Thyroid gland (tissue), 4 donors: ENCODE measurements around the gene FGD3. TPM values are rescaled to one million over a fixed set of nuclear protein-coding genes. Genes with fewer than 3 reads are reported as not detected.

Experiments
- DNase-seq, 2 donors: peaks; one replicate each; pipeline ENCODE4 v3.0.0-alpha.2; 2019
- H3K27ac ChIP-seq, 3 donors: fragments of 200-600 bp; sonication (generic); 1 replicate in 2 of 3; 2 replicates in 1 of 3; pipeline ENCODE4 v1.5.1; 2016 to 2019; ENCODE audit warnings: mild to moderate bottlenecking in 1 of 3, moderate library complexity in 1 of 3
- H3K27me3 ChIP-seq: fragments of 200-600 bp; sonication (generic); one replicate; pipeline ENCODE4 v1.5.1; 2019
- H3K36me3 ChIP-seq, 2 donors: fragments of 200-600 bp; sonication (generic); one replicate each; pipeline ENCODE4 v1.5.1; 2016 to 2019
- H3K4me1 ChIP-seq, 2 donors: fragments of 200-600 bp; sonication (generic); one replicate each; pipeline ENCODE4 v1.5.1; 2017 to 2019
- H3K4me3 ChIP-seq, 3 donors: fragments of 200-600 bp; sonication (generic); replicated peaks in 1 of 3; 1 replicate in 2 of 3; 2 replicates in 1 of 3; pipeline ENCODE4 v1.5.1; 2016; ENCODE audit warnings: mild to moderate bottlenecking in 1 of 3
- H3K9me3 ChIP-seq: fragments of 200-600 bp; sonication (generic); one replicate; pipeline ENCODE4 v1.5.1; 2017
- POLR2A ChIP-seq, 2 donors: fragments of 450-650 bp; IDR thresholded peaks; one replicate each; pipeline ENCODE4 v1.6.1; 2017; ENCODE audit warnings: antibody characterized with exemption in 2 of 2, mild to moderate bottlenecking in 2 of 2, moderate library complexity in 1 of 2
- WGBS, 2 donors: methylation state at CpG; one replicate each; pipeline ENCODE4 v1.1.5; 2017; 5-methylcytosine and 5-hydroxymethylcytosine counted together
- intact Hi-C: fragments of 100-400 bp; cut with DNase I; formaldehyde crosslinking; loops from one replicate; pipeline ENCODE4 v1.15.1; 2023
- total RNA-seq, 4 donors: library from RNA; depleted of rRNA; stranded (reverse); fragments of >200 nt; gene quantifications; one replicate each; pipeline ENCODE4 v1.2.3, GENCODE V29; 2016
- TF ChIP-seq, protein P1 (sequence below), 6 experiments: fragments of 200-600 bp in 3 of 6; fragments of 450-650 bp in 3 of 6; sonication (generic) in 3 of 6; IDR thresholded peaks; one replicate each; pipeline ENCODE4 v1.5.1; 2016 to 2019; ENCODE audit warnings: antibody characterized with exemption in 6 of 6, mild to moderate bottlenecking in 2 of 6, inconsistent platforms in 1 of 6, moderate library complexity in 1 of 6

Gene FGD3
- total RNA-seq, 4 donors from 2014 or later: 5.2 to 6.6 (median 5.6) TPM

DNA sequence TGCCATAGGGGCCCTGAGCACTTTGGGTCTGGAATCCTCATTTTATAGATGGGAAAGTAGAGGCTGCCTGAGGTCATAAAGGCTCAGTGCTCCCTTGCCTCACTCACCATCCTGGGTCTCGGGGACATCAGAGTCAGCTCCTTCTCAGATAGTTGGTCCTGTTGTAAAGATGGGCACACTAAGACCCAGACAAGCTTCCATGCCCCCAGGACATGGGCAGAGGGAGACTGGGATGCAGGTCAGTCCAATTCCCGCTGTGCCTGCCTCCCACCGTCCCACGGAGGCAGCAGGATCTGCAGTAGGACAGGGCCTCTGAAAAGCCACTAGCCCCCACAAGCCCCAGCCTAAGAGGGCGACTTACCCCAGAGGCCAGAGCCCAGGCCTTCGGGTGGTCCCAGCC, 92.1 kb downstream of the FGD3 start:
- TF ChIP-seq, protein P1, sequence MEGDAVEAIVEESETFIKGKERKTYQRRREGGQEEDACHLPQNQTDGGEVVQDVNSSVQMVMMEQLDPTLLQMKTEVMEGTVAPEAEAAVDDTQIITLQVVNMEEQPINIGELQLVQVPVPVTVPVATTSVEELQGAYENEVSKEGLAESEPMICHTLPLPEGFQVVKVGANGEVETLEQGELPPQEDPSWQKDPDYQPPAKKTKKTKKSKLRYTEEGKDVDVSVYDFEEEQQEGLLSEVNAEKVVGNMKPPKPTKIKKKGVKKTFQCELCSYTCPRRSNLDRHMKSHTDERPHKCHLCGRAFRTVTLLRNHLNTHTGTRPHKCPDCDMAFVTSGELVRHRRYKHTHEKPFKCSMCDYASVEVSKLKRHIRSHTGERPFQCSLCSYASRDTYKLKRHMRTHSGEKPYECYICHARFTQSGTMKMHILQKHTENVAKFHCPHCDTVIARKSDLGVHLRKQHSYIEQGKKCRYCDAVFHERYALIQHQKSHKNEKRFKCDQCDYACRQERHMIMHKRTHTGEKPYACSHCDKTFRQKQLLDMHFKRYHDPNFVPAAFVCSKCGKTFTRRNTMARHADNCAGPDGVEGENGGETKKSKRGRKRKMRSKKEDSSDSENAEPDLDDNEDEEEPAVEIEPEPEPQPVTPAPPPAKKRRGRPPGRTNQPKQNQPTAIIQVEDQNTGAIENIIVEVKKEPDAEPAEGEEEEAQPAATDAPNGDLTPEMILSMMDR (IDR thresholded peaks at IDR 0.05): no peak
- no peak for TF ChIP-seq POLR2A (IDR thresholded peaks at IDR 0.05)
- H3K9me3 ChIP-seq: no peaks in the 10 kb centered on the region
- H3K27me3 ChIP-seq: no peaks in the 10 kb centered on the region
- no peak for DNase-seq
- intact Hi-C loops: no loop called here
- H3K36me3 ChIP-seq: no peaks in the 10 kb centered on the region
- WGBS, 2 donors: 80 to 98% methylated on average over 6 of the region's 6 CpGs
- no peak overlapping the region for H3K27ac ChIP-seq
- no peak overlapping the region for H3K4me3 ChIP-seq
- no peaks in the 10 kb centered on the region for H3K4me1 ChIP-seq

DNA sequence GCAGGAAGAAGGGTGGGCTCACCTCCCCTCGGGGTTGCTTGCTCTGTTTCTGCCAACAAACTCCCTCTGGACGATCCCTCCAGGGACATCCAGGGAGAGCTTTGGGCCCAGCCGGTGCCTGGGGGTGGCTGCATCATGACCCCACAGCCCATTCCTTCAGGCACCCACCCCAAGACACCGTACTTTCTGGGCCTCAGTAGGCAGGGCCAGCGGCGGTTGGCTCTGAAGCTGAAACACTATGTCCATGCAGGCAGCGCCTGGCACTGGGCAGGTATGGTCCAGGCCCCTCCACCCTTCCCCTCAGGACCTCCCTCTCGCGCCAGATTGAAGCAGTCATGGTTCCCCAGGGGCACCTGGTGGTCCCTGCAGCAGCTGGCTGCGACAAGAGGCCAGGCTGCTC, 92.7 kb downstream of the FGD3 start:
- 95% methylated on average over 4 to 7 of the region's 10 CpGs for WGBS, 2 donors
- Histone ChIP-seq H3K27ac (no peak overlapping the region), H3K9me3 (no peaks in the 10 kb centered on the region), H3K27me3 (no peaks in the 10 kb centered on the region), H3K36me3 (no peaks in the 10 kb centered on the region), H3K4me3 (no peak overlapping the region), H3K4me1 (no peaks in the 10 kb centered on the region)
- no peak for TF ChIP-seq POLR2A (IDR thresholded peaks at IDR 0.05)
- TF ChIP-seq, protein P1 (IDR thresholded peaks at IDR 0.05): no peak
- no peak for DNase-seq
- intact Hi-C loops: no loop called here

DNA sequence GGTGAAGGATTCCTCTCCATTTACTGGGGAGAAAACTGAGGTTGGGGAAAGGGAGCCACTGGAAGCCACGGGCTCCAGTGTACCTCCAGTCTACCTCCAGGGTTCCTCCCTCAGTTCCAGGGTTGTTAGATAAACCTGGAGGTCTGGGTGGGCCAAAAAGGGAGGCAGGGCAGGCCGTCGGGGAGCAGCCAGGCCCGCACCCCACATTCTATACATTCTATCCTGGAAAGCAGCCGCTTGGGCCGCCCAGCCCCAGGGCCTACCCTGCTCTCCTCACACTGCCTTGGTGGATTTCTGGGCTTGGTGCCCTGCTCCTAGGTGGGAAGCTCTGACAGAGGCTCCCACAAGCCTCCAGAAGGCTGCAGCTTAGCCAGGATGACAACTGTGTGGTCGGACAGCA, 93.1 kb downstream of the FGD3 start:
- H3K4me3 ChIP-seq: no peak overlapping the region
- TF ChIP-seq POLR2A (IDR thresholded peaks at IDR 0.05): no peak
- TF ChIP-seq, protein P1 (IDR thresholded peaks at IDR 0.05): no peak
- no peaks in the 10 kb centered on the region for H3K36me3 ChIP-seq
- no peaks in the 10 kb centered on the region for H3K4me1 ChIP-seq
- WGBS, 2 donors: 79 to 95% methylated on average over 4 to 7 of the region's 7 CpGs
- no peak overlapping the region for H3K27ac ChIP-seq
- DNase-seq: no peak
- no peaks in the 10 kb centered on the region for H3K27me3 ChIP-seq
- intact Hi-C loops: no loop called here
- no peaks in the 10 kb centered on the region for H3K9me3 ChIP-seq

DNA sequence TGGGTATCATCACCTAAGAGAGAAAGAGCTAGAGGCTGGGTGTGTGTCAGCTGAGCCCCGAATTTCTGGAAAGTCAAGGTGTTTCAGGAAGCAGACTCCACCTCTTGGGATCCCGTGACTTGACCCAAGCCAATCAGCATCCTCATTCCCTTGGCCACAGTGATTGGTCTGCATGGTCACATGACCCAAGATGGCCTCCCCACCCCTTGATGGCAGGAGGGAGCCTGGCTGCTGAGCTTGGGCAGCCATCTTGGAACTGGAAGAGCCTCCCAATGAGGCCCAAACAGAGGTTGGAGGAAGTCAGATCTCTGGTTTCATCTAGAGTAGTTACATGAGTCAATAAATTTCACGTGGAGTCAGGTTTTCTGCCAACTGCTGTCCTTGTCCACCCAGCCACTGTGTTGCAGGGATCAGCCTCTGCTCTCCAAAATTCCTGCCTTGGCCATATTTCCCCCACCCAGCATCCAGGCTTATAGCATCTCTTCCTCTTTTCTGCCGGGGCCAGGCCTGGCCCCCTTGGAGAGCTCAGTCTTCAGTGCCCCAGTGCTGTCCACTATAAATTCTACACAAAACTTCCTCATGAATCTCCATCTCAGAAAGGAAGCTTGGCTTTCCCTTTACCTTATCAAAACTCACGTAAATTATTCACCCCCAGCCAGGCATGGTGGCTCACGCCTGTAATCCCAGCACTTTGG, 93.9 kb downstream of the FGD3 start:
- Histone ChIP-seq H3K27me3 (no peaks in the 10 kb centered on the region), H3K27ac (no peak overlapping the region), H3K4me1 (no peaks in the 10 kb centered on the region), H3K9me3 (no peaks in the 10 kb centered on the region), H3K4me3 (no peak overlapping the region), H3K36me3 (no peaks in the 10 kb centered on the region)
- intact Hi-C loops: no loop called here
- 93 to 99% methylated on average over 6 of the region's 6 CpGs for WGBS, 2 donors
- DNase-seq: no peak
- no peak for TF ChIP-seq POLR2A (IDR thresholded peaks at IDR 0.05)
- TF ChIP-seq, protein P1 (IDR thresholded peaks at IDR 0.05): no peak

DNA sequence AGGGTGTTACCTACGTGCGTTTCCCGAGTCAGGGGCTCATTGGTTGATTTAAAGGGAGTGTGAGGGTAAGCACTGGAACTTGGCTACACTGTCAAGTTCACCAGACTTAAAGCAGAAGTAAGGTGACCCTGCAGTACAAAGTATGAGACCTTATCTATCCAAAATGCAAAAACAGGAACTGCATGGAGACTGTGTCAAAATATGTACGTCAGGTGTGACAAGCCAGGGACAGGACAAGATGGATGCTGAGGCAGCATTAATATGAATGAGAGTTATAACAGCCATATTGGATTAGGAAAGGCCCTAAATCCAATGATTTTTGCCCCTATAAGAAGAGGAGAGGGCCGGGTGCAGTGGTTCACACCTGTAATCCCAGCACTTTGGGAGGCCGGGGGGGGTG, 95.8 kb downstream of the FGD3 start:
- Histone ChIP-seq H3K27ac (no peak overlapping the region), H3K36me3 (no peaks in the 10 kb centered on the region), H3K4me3 (no peak overlapping the region), H3K27me3 (no peaks in the 10 kb centered on the region), H3K4me1 (no peaks in the 10 kb centered on the region), H3K9me3 (no peaks in the 10 kb centered on the region)
- no peak for DNase-seq
- 93 to 95% methylated on average over 6 of the region's 6 CpGs for WGBS, 2 donors
- intact Hi-C loops: no loop called here
- TF ChIP-seq POLR2A (IDR thresholded peaks at IDR 0.05): no peak
- TF ChIP-seq, protein P1 (IDR thresholded peaks at IDR 0.05): no peak
